H9 (cell line): ENCODE measurements around the gene MAPK11. TPM values are rescaled to one million over a fixed set of nuclear protein-coding genes. Genes with fewer than 3 reads are reported as not detected.

ENCODE experiments used
- DNase-seq: peaks from one replicate; pipeline ENCODE4 v3.0.0-alpha.2; 2017
- H2AFZ ChIP-seq: one replicate; pipeline ENCODE4 v1.6.1; 2013; ENCODE audit warnings: mild to moderate bottlenecking, low read length, control low read depth, moderate library complexity
- H2AK5ac ChIP-seq: 2 replicates; pipeline ENCODE4 v1.6.1; 2013; ENCODE audit warnings: low read length, control low read depth, mixed read lengths; ENCODE audit not compliant: insufficient read length
- H2BK120ac ChIP-seq: one replicate; pipeline ENCODE4 v1.6.1; 2013; ENCODE audit warnings: low read depth, mild to moderate bottlenecking, low read length, control low read depth, inconsistent platforms; ENCODE audit not compliant: poor library complexity, severe bottlenecking
- H2BK12ac ChIP-seq: 2 replicates; pipeline ENCODE4 v1.6.1; 2013; ENCODE audit warnings: low read length, control low read depth, mixed read lengths, low read depth; ENCODE audit not compliant: insufficient read length
- H2BK15ac ChIP-seq: 2 replicates; pipeline ENCODE4 v1.6.1; 2013; ENCODE audit warnings: low read depth, low read length, control low read depth
- H2BK20ac ChIP-seq: one replicate; pipeline ENCODE4 v1.6.1; 2013; ENCODE audit warnings: low read depth, mild to moderate bottlenecking, low read length, control low read depth, inconsistent platforms; ENCODE audit not compliant: poor library complexity, severe bottlenecking
- H2BK5ac ChIP-seq: 2 replicates; pipeline ENCODE4 v1.6.1; 2013; ENCODE audit warnings: low read length, control low read depth, mixed read lengths; ENCODE audit not compliant: insufficient read length
- H3K14ac ChIP-seq: 2 replicates; pipeline ENCODE4 v1.6.1; 2013; ENCODE audit warnings: low read length, control low read depth; ENCODE audit not compliant: insufficient read depth
- H3K18ac ChIP-seq: 2 replicates; pipeline ENCODE4 v1.6.1; 2013; ENCODE audit warnings: low read depth, mild to moderate bottlenecking, mixed read lengths, low read length, control low read depth; ENCODE audit not compliant: insufficient read length
- H3K23ac ChIP-seq: 2 replicates; pipeline ENCODE4 v1.6.1; 2013; ENCODE audit warnings: low read length, control low read depth, mixed read lengths, low read depth; ENCODE audit not compliant: insufficient read length
- H3K23me2 ChIP-seq: 2 replicates; pipeline ENCODE4 v1.6.1; 2013; ENCODE audit warnings: low read depth, mild to moderate bottlenecking, mixed read lengths, low read length, control low read depth; ENCODE audit not compliant: insufficient read length, poor library complexity, severe bottlenecking
- H3K27ac ChIP-seq: 2 replicates; pipeline ENCODE4 v1.5.1; 2013; ENCODE audit warnings: low read length, control low read depth, mixed read lengths, low read depth; ENCODE audit not compliant: insufficient read length
- H3K27me3 ChIP-seq: 2 replicates; pipeline ENCODE4 v1.6.1; 2013; ENCODE audit warnings: low read length, control low read depth, inconsistent platforms; ENCODE audit not compliant: insufficient read depth
- H3K4ac ChIP-seq: 2 replicates; pipeline ENCODE4 v1.6.1; 2013; ENCODE audit warnings: low read depth, mild to moderate bottlenecking, control low read depth, inconsistent platforms, low read length, moderate library complexity
- H3K4me1 ChIP-seq: 2 replicates; pipeline ENCODE4 v1.6.1; 2013; ENCODE audit warnings: low read length, control low read depth, inconsistent platforms; ENCODE audit not compliant: insufficient read depth
- H3K4me2 ChIP-seq: 2 replicates; pipeline ENCODE4 v1.6.1; 2013; ENCODE audit warnings: low read length, control low read depth, mixed read lengths; ENCODE audit not compliant: insufficient read length, insufficient read depth
- H3K56ac ChIP-seq: 2 replicates; pipeline ENCODE4 v1.6.1; 2013; ENCODE audit warnings: low read depth, mild to moderate bottlenecking, mixed read lengths, low read length, control low read depth; ENCODE audit not compliant: insufficient read length
- H3K79me1 ChIP-seq: 2 replicates; pipeline ENCODE4 v1.6.1; 2013; ENCODE audit warnings: low read depth, mild to moderate bottlenecking, moderate library complexity, low read length, control low read depth, inconsistent platforms; ENCODE audit not compliant: insufficient read depth, poor library complexity, severe bottlenecking
- H3K79me2 ChIP-seq: 2 replicates; pipeline ENCODE4 v1.6.1; 2013; ENCODE audit warnings: low read length, control low read depth, inconsistent platforms; ENCODE audit not compliant: insufficient read depth
- H3K9ac ChIP-seq: 2 replicates; pipeline ENCODE4 v1.6.1; 2013; ENCODE audit warnings: low read length, control low read depth, mixed read lengths; ENCODE audit not compliant: insufficient read length; ENCODE audit errors: extremely low read depth
- H3K9me3 ChIP-seq: one replicate; pipeline ENCODE4 v1.6.1; 2013; ENCODE audit warnings: low read depth, low read length, inconsistent platforms; ENCODE audit not compliant: control insufficient read depth
- H3T11ph ChIP-seq: one replicate; pipeline ENCODE4 v1.6.1; 2013; ENCODE audit warnings: mild to moderate bottlenecking, low read length, control low read depth, inconsistent platforms
- H4K20me1 ChIP-seq: one replicate; pipeline ENCODE4 v1.6.1; 2013; ENCODE audit not compliant: control insufficient read depth, insufficient read length, insufficient read depth
- H4K5ac ChIP-seq: 2 replicates; pipeline ENCODE4 v1.6.1; 2013; ENCODE audit warnings: low read depth, mild to moderate bottlenecking, mixed read lengths, low read length, control low read depth; ENCODE audit not compliant: insufficient read length
- H4K8ac ChIP-seq: replicated peaks from 2 replicates; pipeline ENCODE4 v1.6.1; 2013; ENCODE audit warnings: low read length, control low read depth, mixed read lengths, low read depth; ENCODE audit not compliant: insufficient read length
- H4K91ac ChIP-seq: 2 replicates; pipeline ENCODE4 v1.6.1; 2013; ENCODE audit warnings: low read depth, mild to moderate bottlenecking, moderate library complexity, mixed read lengths, low read length, control low read depth; ENCODE audit not compliant: insufficient read length
- H3K27ac Mint-ChIP-seq, 3 experiments: 2 replicates in 2 of 3; 3 replicates in 1 of 3; pipeline ENCODE4 v1.8.0; 2020 to 2021; ENCODE audit warnings: mixed read lengths in 3 of 3, mild to moderate bottlenecking in 1 of 3, moderate library complexity in 1 of 3
- H3K27me3 Mint-ChIP-seq: 2 replicates; pipeline ENCODE4 v1.8.0; 2021; ENCODE audit warnings: low read depth, mild to moderate bottlenecking, moderate library complexity, mixed read lengths
- H3K36me3 Mint-ChIP-seq, 3 experiments: 2 replicates in 2 of 3; 3 replicates in 1 of 3; pipeline ENCODE4 v1.8.0; 2020 to 2021; ENCODE audit warnings: low read depth in 3 of 3, mixed read lengths in 3 of 3; ENCODE audit not compliant: insufficient read depth in 1 of 3
- H3K4me1 Mint-ChIP-seq, 2 experiments: 2 replicates each; pipeline ENCODE4 v1.8.0; 2020; ENCODE audit warnings: mixed read lengths in 2 of 2
- H3K4me3 Mint-ChIP-seq, 2 experiments: 2 replicates in 1 of 2; 3 replicates in 1 of 2; pipeline ENCODE4 v1.8.0; 2020 to 2021; ENCODE audit warnings: mild to moderate bottlenecking in 2 of 2, mixed read lengths in 2 of 2, moderate library complexity in 1 of 2
- H3K9me3 Mint-ChIP-seq, 2 experiments: 2 replicates in 1 of 2; 3 replicates in 1 of 2; pipeline ENCODE4 v1.8.0; 2020; ENCODE audit warnings: mild to moderate bottlenecking in 2 of 2, mixed read lengths in 2 of 2, moderate library complexity in 1 of 2
- CTCF ChIP-seq: fragments of 200-600 bp; sonication (generic); conservative IDR thresholded peaks from 3 replicates; pipeline ENCODE4 v1.8.0; 2021; ENCODE audit warnings: antibody characterized with exemption, mild to moderate bottlenecking
- WGBS: extraction: QIAGEN DNeasy Blood & Tissue Kit; methylation state at CpG from one replicate; pipeline ENCODE4 v1.1.7; 2013; ENCODE audit warnings: missing lambda C conversion rate, low lambda C conversion rate, mixed read lengths; ENCODE audit not compliant: insufficient read length; ENCODE audit errors: extremely low coverage; 5-methylcytosine and 5-hydroxymethylcytosine counted together
- total RNA-seq: library from RNA; stranded (reverse); gene quantifications from 2 replicates; pipeline ENCODE4 v1.2.1, GENCODE V29; 2021

The MAPK11 gene
- total RNA-seq, 1 experiment from 2014 or later, result 1.5 TPM

- no peak overlapping the region for H3K14ac ChIP-seq
- H3K4me1 ChIP-seq, result no peaks in the 10 kb centered on the region
- no peak overlapping the region for H3K18ac ChIP-seq
- no peak overlapping the region for H3K56ac ChIP-seq
- peaks cover 13% of the 10 kb centered on the region for H3K23me2 ChIP-seq
- no peak overlapping the region for H3T11ph ChIP-seq
- no peak overlapping the region for H3K27ac ChIP-seq
- H3K27me3 ChIP-seq, result no peaks in the 10 kb centered on the region
- no peak overlapping the region for H2BK20ac ChIP-seq
- H3K9me3 Mint-ChIP-seq, result no peaks in the 10 kb centered on the region; a peak in 1 of 5 replicates
- no peak overlapping the region for H3K4ac ChIP-seq
- H3K27me3 Mint-ChIP-seq, result peaks cover 14% of the 10 kb centered on the region
- no peak overlapping the region for H2BK5ac ChIP-seq
- H3K4me2 ChIP-seq, result no peak overlapping the region
- TF ChIP-seq CTCF, result no peak
- no peak overlapping the region for H4K5ac ChIP-seq
- H2AK5ac ChIP-seq, result no peak overlapping the region
- peaks cover 0 to 3% (median 0%) of the 10 kb centered on the region in 3 experiments; a peak in 2 of 7 replicates for H3K36me3 Mint-ChIP-seq
- H2BK120ac ChIP-seq, result no peak overlapping the region
- no CpG with 5 or more reads among the region's 12 CpGs for WGBS
- no peaks in the 10 kb centered on the region for H4K20me1 ChIP-seq
- no peak overlapping the region for H3K23ac ChIP-seq
- no peaks in the 10 kb centered on the region for H3K9me3 ChIP-seq
- H3K79me2 ChIP-seq, result no peaks in the 10 kb centered on the region
- H2BK15ac ChIP-seq, result no peak overlapping the region
- H3K4me1 Mint-ChIP-seq, result peaks cover 0 to 5% of the 10 kb centered on the region in 2 experiments; a peak in 1 of 4 replicates
- no peak overlapping the region for H4K91ac ChIP-seq
- no peak overlapping the region for H2BK12ac ChIP-seq
- no peak overlapping the region for H3K9ac ChIP-seq
- no peak for DNase-seq
- no peak overlapping the region for H3K27ac Mint-ChIP-seq
- H3K79me1 ChIP-seq, result no peaks in the 10 kb centered on the region
- H4K8ac ChIP-seq, result no peak overlapping the region
- no peak overlapping the region for H3K4me3 Mint-ChIP-seq
- H2AFZ ChIP-seq, result no peak overlapping the region
Observed at GRCh38 chr22:50256258-50256862, 13.8 kb downstream of the MAPK11 start.
